GM12873 (cell line): ENCODE data around the gene PRKCB.

Source experiments
- TF ChIP-seq, protein P1 (sequence below): IDR thresholded peaks from 2 replicates; pipeline ENCODE4 v1.5.1; 2012; ENCODE audit warnings: low read depth, mild to moderate bottlenecking, moderate library complexity, low read length, control low read depth; ENCODE audit not compliant: insufficient read depth; ENCODE audit errors: missing control alignments

Gene PRKCB

DNA sequence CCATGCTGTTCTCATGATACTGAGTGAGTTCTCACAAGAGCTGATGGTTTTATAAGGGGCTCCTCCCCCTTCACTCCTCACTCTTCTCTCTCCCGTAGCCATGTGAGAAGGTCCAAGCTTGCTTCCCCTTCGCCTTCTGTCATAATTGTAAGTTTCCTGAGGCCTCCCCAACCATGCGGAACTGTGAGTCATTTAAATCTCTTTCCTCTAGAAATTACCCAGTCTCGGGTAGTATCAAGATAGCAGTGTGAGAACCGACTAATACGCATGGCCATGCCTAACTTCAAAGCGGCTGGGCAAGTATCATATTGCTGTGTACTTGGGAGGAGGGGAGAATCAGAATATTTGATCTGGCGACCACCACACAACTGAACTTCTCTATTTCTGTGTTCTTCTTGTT, 88.3 kb downstream of the PRKCB start:
- TF ChIP-seq, protein P1, sequence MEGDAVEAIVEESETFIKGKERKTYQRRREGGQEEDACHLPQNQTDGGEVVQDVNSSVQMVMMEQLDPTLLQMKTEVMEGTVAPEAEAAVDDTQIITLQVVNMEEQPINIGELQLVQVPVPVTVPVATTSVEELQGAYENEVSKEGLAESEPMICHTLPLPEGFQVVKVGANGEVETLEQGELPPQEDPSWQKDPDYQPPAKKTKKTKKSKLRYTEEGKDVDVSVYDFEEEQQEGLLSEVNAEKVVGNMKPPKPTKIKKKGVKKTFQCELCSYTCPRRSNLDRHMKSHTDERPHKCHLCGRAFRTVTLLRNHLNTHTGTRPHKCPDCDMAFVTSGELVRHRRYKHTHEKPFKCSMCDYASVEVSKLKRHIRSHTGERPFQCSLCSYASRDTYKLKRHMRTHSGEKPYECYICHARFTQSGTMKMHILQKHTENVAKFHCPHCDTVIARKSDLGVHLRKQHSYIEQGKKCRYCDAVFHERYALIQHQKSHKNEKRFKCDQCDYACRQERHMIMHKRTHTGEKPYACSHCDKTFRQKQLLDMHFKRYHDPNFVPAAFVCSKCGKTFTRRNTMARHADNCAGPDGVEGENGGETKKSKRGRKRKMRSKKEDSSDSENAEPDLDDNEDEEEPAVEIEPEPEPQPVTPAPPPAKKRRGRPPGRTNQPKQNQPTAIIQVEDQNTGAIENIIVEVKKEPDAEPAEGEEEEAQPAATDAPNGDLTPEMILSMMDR = no peak

- TF ChIP-seq, protein P1 = no peak
Observed at GRCh38 chr16:23927796-23928195, 92.0 kb downstream of the PRKCB start.

DNA sequence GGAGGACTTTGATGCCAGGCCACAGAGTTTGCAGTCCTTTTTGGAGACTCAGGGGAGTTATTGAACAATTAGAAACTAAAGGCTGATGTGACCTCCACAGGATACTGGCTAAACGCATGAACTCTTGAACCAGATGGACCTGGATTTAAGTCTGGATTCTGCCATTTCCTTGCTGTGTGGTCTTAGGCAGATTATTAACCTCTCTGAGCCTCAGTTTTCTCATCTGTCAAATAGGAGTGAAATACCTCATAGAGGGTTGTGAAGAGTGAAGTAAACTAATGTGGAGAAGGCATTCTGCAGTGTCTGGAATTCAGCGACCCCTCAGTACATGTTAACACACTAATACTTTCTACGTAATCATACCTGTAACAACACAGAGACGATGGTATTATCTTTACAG, 93.5 kb downstream of the PRKCB start:
- TF ChIP-seq, protein P1 = no peak

- TF ChIP-seq, protein P1 = no peak
Observed at GRCh38 chr16:23929856-23930255, 94.1 kb downstream of the PRKCB start.

- TF ChIP-seq, protein P1 = no peak
Observed at GRCh38 chr16:23930791-23931190, 95.0 kb downstream of the PRKCB start.

GRCh38 chr16:23931199-23931598, 95.4 kb downstream of the PRKCB start:
- TF ChIP-seq, protein P1 = no peak

DNA sequence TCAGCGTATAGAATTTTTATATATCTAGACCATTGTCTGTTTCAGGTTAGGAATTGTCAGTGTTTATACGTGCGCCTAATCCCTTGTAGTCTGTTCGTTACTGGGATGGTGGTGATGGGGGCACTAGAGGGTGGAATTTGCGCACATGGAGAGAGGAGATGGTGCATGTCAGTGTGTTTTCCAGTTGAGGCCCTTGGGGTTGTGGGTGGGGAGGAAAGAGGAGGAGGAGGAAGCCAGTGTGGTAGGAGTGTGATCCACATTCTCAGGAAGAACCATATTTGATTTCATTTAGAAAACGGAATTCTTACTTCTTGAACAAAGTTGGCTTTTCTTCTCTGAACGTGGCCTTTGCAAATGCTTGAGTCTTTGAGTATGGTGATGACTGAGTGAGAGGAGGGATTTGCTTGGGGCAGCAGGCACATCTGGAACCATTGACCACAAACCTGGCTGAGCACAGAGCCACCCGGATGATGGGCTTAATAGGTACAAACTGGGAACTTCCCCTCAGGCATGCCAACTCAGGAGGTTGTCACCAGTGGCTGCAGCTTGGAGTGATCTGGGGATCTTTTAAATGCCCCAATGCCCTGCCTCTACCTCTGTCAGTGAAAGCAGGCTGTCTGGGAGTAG, 98.9 kb downstream of the PRKCB start:
- TF ChIP-seq, protein P1 = no peak
